Endothelial cell of hepatic sinusoid (primary cell): Measurements from ENCODE around the gene TTC34.
"Not testable (repeated sequence)": the region's sequence is repeated elsewhere in the genome, so short reads cannot be mapped to it uniquely, and the experiment has no call there.

Experiments used
- in situ Hi-C: cut with HindIII; loops from 2 replicates; pipeline ENCODE4 v1.10.0; 2017; ENCODE audit warnings: low sequenced_read_pairs

The TTC34 gene

GRCh38 chr1:2778220-2778592, 23.3 kb downstream of the TTC34 start:
- in situ Hi-C loops, result no loop called here

- in situ Hi-C loops, result no loop called here
Measured at GRCh38 chr1:2777424-2778219, 23.9 kb downstream of the TTC34 start.

- in situ Hi-C loops, result not testable (repeated sequence)
Measured at GRCh38 chr1:2775333-2775732, 26.2 kb downstream of the TTC34 start.

- in situ Hi-C loops, result not testable (repeated sequence)
Measured at GRCh38 chr1:2768052-2768451, 33.4 kb downstream of the TTC34 start.

- in situ Hi-C loops, result not testable (repeated sequence)
Measured at GRCh38 chr1:2759433-2759832, 42.1 kb downstream of the TTC34 start.

- in situ Hi-C loops, result not testable (repeated sequence)
Measured at GRCh38 chr1:2757519-2757918, 44.0 kb downstream of the TTC34 start.

GRCh38 chr1:2755426-2755825, 46.1 kb downstream of the TTC34 start:
- in situ Hi-C loops, result not testable (repeated sequence)

GRCh38 chr1:2754597-2754996, 46.9 kb downstream of the TTC34 start:
- in situ Hi-C loops, result not testable (repeated sequence)

- in situ Hi-C loops, result not testable (repeated sequence)
Measured at GRCh38 chr1:2752503-2752902, 49.0 kb downstream of the TTC34 start.

- in situ Hi-C loops, result not testable (repeated sequence)
Measured at GRCh38 chr1:2751866-2752265, 49.6 kb downstream of the TTC34 start.

- in situ Hi-C loops, result not testable (repeated sequence)
Measured at GRCh38 chr1:2750766-2751730, 50.4 kb downstream of the TTC34 start.

GRCh38 chr1:2750041-2750680, 51.3 kb downstream of the TTC34 start:
- in situ Hi-C loops, result not testable (repeated sequence)

- in situ Hi-C loops, result not testable (repeated sequence)
Measured at GRCh38 chr1:2748626-2749025, 52.9 kb downstream of the TTC34 start.

- in situ Hi-C loops, result not testable (repeated sequence)
Measured at GRCh38 chr1:2694796-2695195, 106.7 kb downstream of the TTC34 start.

- in situ Hi-C loops, result not testable (repeated sequence)
Measured at GRCh38 chr1:2690180-2690579, 111.3 kb downstream of the TTC34 start.

GRCh38 chr1:2688336-2688665, 113.2 kb downstream of the TTC34 start:
- in situ Hi-C loops, result not testable (repeated sequence)

GRCh38 chr1:2687638-2688335, 113.7 kb downstream of the TTC34 start:
- in situ Hi-C loops, result not testable (repeated sequence)

- in situ Hi-C loops, result not testable (repeated sequence)
Measured at GRCh38 chr1:2687174-2687591, 114.3 kb downstream of the TTC34 start.

- in situ Hi-C loops, result not testable (repeated sequence)
Measured at GRCh38 chr1:2686091-2686863, 115.2 kb downstream of the TTC34 start.

GRCh38 chr1:2685671-2686070, 115.8 kb downstream of the TTC34 start:
- in situ Hi-C loops, result not testable (repeated sequence)
